Measurements from ENCODE around the gene MRPL57. TPM values are rescaled to one million over a fixed set of nuclear protein-coding genes. Genes with fewer than 3 reads are reported as not detected.
"Not testable (repeated sequence)": the region's sequence is repeated elsewhere in the genome, so short reads cannot be mapped to it uniquely, and the experiment has no call there.

Gene MRPL57
- total RNA-seq, 1 donor from 2014 or later: 31.9 TPM

GRCh38 chr13:21216332-21216731 lies 39.9 kb downstream of the MRPL57 start:
- TF ChIP-seq CTCF (IDR thresholded peaks at IDR 0.05) (no peak), POLR2AphosphoS5 (IDR thresholded peaks at IDR 0.05; ENCODE audit: insufficient read depth in 1 of 2, low read depth in 1 of 2) (no peak), POLR2A (IDR thresholded peaks at IDR 0.05) (no peak)
- H3K27ac ChIP-seq: no peak overlapping the region
- DNase-seq (ENCODE audit: extremely low spot score in 2 of 2): no peak
- intact Hi-C loops (cut with DNase I): no loop called here
- no peaks in the 10 kb centered on the region for H3K36me3 ChIP-seq
- H3K4me1 ChIP-seq: no peaks in the 10 kb centered on the region
- H3K9me3 ChIP-seq: no peaks in the 10 kb centered on the region
- H3K4me3 ChIP-seq: no peak overlapping the region
- no peaks in the 10 kb centered on the region for H3K27me3 ChIP-seq

GRCh38 chr13:21218351-21219035 lies 42.0 kb downstream of the MRPL57 start:
- no peaks in the 10 kb centered on the region for H3K36me3 ChIP-seq
- no peak for DNase-seq (ENCODE audit: extremely low spot score in 2 of 2)
- intact Hi-C loops (cut with DNase I): no loop called here

GRCh38 chr13:21219036-21219381 lies 42.6 kb downstream of the MRPL57 start:
- no peak for TF ChIP-seq POLR2AphosphoS5 (IDR thresholded peaks at IDR 0.05; ENCODE audit: insufficient read depth in 1 of 2, low read depth in 1 of 2)
- TF ChIP-seq CTCF (IDR thresholded peaks at IDR 0.05): no peak
- TF ChIP-seq POLR2A (IDR thresholded peaks at IDR 0.05): no peak
- H3K4me1 ChIP-seq: no peaks in the 10 kb centered on the region
- no peak for DNase-seq (ENCODE audit: extremely low spot score in 2 of 2)
- H3K9me3 ChIP-seq: no peaks in the 10 kb centered on the region
- H3K4me3 ChIP-seq: no peak overlapping the region
- no peaks in the 10 kb centered on the region for H3K36me3 ChIP-seq
- no peaks in the 10 kb centered on the region for H3K27me3 ChIP-seq
- no peak overlapping the region for H3K27ac ChIP-seq
- intact Hi-C loops (cut with DNase I): no loop called here

More at GRCh38 chr13:21218351-21219035, 42.0 kb downstream of the MRPL57 start:
- TF ChIP-seq POLR2A (IDR thresholded peaks at IDR 0.05) (no peak), CTCF (IDR thresholded peaks at IDR 0.05) (no peak), POLR2AphosphoS5 (IDR thresholded peaks at IDR 0.05; ENCODE audit: insufficient read depth in 1 of 2, low read depth in 1 of 2) (no peak)
- Histone ChIP-seq H3K27me3 (no peaks in the 10 kb centered on the region), H3K27ac (no peak overlapping the region), H3K9me3 (no peaks in the 10 kb centered on the region), H3K4me1 (no peaks in the 10 kb centered on the region), H3K4me3 (no peak overlapping the region)

GRCh38 chr13:21219716-21220115 lies 43.3 kb downstream of the MRPL57 start:
- H3K27ac ChIP-seq: not testable (repeated sequence)

GRCh38 chr13:21221268-21221667 lies 44.8 kb downstream of the MRPL57 start:
- DNase-seq (ENCODE audit: extremely low spot score in 2 of 2): no peak
- Histone ChIP-seq H3K27me3 (no peaks in the 10 kb centered on the region), H3K4me1 (no peaks in the 10 kb centered on the region), H3K4me3 (no peak overlapping the region), H3K9me3 (no peaks in the 10 kb centered on the region), H3K27ac (no peak overlapping the region), H3K36me3 (no peaks in the 10 kb centered on the region)
- intact Hi-C loops (cut with DNase I): no loop called here
- TF ChIP-seq CTCF (IDR thresholded peaks at IDR 0.05) (no peak), POLR2A (IDR thresholded peaks at IDR 0.05) (no peak), POLR2AphosphoS5 (IDR thresholded peaks at IDR 0.05; ENCODE audit: insufficient read depth in 1 of 2, low read depth in 1 of 2) (no peak)

More at GRCh38 chr13:21219716-21220115, 43.3 kb downstream of the MRPL57 start:
- H3K36me3 ChIP-seq; intact Hi-C loops (cut with DNase I); DNase-seq (ENCODE audit: extremely low spot score in 2 of 2); H3K27me3 ChIP-seq; H3K4me1 ChIP-seq; H3K9me3 ChIP-seq; H3K4me3 ChIP-seq: not testable (repeated sequence)

Measured in vagina (tissue), 2 donors.